Measurements from ENCODE around the gene NPHS2. TPM values are rescaled to one million over a fixed set of nuclear protein-coding genes. Genes with fewer than 3 reads are reported as not detected.

Gene NPHS2
- total RNA-seq, 4 donors from 2014 or later = not detected

DNA sequence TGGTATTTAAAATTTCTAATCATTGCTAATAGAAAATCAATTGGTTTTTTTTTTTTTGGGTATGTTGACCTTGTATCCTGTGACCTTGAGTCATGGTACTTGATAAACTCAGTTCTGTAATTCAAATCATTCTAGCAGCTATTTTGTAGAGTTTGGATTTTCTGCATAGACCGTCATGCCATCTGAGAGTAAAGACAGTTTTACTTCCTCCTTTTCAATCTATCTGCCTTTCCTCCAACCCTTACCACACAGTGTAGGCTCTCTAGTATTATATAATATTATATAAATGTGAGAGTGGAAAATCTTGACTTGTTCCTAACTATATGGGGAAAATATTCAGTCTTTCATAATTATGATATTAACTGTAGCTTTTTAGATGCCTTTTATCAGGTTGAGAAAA is 22.9 kb upstream of the NPHS2 start:
- no peak for TF ChIP-seq EP300 (IDR thresholded peaks at IDR 0.05; ENCODE audit: low read depth)
- TF ChIP-seq POLR2A (IDR thresholded peaks at IDR 0.05) = no peak
- no peak for TF ChIP-seq POLR2AphosphoS5 (IDR thresholded peaks at IDR 0.05)
- TF ChIP-seq, protein P1, sequence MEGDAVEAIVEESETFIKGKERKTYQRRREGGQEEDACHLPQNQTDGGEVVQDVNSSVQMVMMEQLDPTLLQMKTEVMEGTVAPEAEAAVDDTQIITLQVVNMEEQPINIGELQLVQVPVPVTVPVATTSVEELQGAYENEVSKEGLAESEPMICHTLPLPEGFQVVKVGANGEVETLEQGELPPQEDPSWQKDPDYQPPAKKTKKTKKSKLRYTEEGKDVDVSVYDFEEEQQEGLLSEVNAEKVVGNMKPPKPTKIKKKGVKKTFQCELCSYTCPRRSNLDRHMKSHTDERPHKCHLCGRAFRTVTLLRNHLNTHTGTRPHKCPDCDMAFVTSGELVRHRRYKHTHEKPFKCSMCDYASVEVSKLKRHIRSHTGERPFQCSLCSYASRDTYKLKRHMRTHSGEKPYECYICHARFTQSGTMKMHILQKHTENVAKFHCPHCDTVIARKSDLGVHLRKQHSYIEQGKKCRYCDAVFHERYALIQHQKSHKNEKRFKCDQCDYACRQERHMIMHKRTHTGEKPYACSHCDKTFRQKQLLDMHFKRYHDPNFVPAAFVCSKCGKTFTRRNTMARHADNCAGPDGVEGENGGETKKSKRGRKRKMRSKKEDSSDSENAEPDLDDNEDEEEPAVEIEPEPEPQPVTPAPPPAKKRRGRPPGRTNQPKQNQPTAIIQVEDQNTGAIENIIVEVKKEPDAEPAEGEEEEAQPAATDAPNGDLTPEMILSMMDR (IDR thresholded peaks at IDR 0.05) = no peak
- no peaks in the 10 kb centered on the region for H3K27me3 ChIP-seq
- intact Hi-C loops (cut with DNase I; ENCODE audit: low total_unique reads) (no loop called here), in situ Hi-C loops (cut with MboI; ENCODE audit: low pct_ligation_motif_present in 1 of 4, low pct_unique_long_range_greater_than_20kb in 1 of 4, low sequenced_read_pairs in 3 of 4) (loop anchor here in 1 of 4 donors (25.0 kb wide), 1 partner anchor 336 kb away; no protein-coding TSS in a partner anchor)
- no peaks in the 10 kb centered on the region for H3K4me1 ChIP-seq
- H3K27ac ChIP-seq = no peak overlapping the region
- H3K36me3 ChIP-seq = no peaks in the 10 kb centered on the region
- WGBS, 2 donors (ENCODE audit: low coverage in 1 of 2) = 53 to 89% methylated on average over 1 of the region's 1 CpG
- DNase-seq = no peak
- H3K4me3 ChIP-seq = no peak overlapping the region
- no peaks in the 10 kb centered on the region for H3K9me3 ChIP-seq

GRCh38 chr1:179591592-179592580 is 16.1 kb upstream of the NPHS2 start, which contains the start of gene TDRD5:
Gene TDRD5 (plus strand): TSS chr1:179591832. CDS start chr1:179592616, 784 bp downstream.
- peak within 1 kb of the TSS in 3 of 4 donors; percentile 17 to 39 (median 22) for H3K4me3 ChIP-seq
- WGBS, 2 donors (ENCODE audit: low coverage in 1 of 2) = 34 to 77% methylated on average over 11 to 71 of the region's 75 CpGs

GRCh38 chr1:179591253-179591591 is 15.5 kb upstream of the NPHS2 start:
- peak overlapping the region in 2 of 4 donors; percentile 22 to 39 for H3K4me3 ChIP-seq
- in situ Hi-C loops (cut with MboI; ENCODE audit: low pct_ligation_motif_present in 1 of 4, low pct_unique_long_range_greater_than_20kb in 1 of 4, low sequenced_read_pairs in 3 of 4) = loop anchor here in 1 of 4 donors (25.0 kb wide), 1 partner anchor 329 kb away; no protein-coding TSS in a partner anchor
- H3K27ac ChIP-seq = peak overlapping the region in 3 of 4 donors; percentile 2 to 38 (median 36)
- intact Hi-C loops (cut with DNase I; ENCODE audit: low total_unique reads) = no loop called here
- 25 to 63% methylated on average over 1 to 7 of the region's 7 CpGs for WGBS, 2 donors (ENCODE audit: low coverage in 1 of 2)
- no peaks in the 10 kb centered on the region for H3K36me3 ChIP-seq
- peaks cover 18% of the 10 kb centered on the region for H3K27me3 ChIP-seq
- no peak for DNase-seq
- H3K9me3 ChIP-seq = no peaks in the 10 kb centered on the region
- no peak for TF ChIP-seq EP300 (IDR thresholded peaks at IDR 0.05; ENCODE audit: low read depth)
- TF ChIP-seq POLR2AphosphoS5 (IDR thresholded peaks at IDR 0.05) = no peak
- no peak for TF ChIP-seq POLR2A (IDR thresholded peaks at IDR 0.05)
- TF ChIP-seq, protein P1 (IDR thresholded peaks at IDR 0.05) = no peak
- H3K4me1 ChIP-seq = peaks cover 0 to 12% (median 8%) of the 10 kb centered on the region in 4 donors

More at GRCh38 chr1:179591592-179592580, 16.1 kb upstream of the NPHS2 start, which contains the start of gene TDRD5:
- no peaks in the 10 kb centered on the region for H3K9me3 ChIP-seq
- peak; percentile 69 for DNase-seq
- peaks cover 16% of the 10 kb centered on the region for H3K27me3 ChIP-seq
- peaks cover 0 to 12% (median 8%) of the 10 kb centered on the region in 4 donors for H3K4me1 ChIP-seq
- intact Hi-C loops (cut with DNase I; ENCODE audit: low total_unique reads) = no loop called here
- H3K36me3 ChIP-seq = no peaks in the 10 kb centered on the region
- H3K27ac ChIP-seq = peak within 1 kb of the TSS in 3 of 4 donors; percentile 2 to 38 (median 36)
- in situ Hi-C loops (cut with MboI; ENCODE audit: low pct_ligation_motif_present in 1 of 4, low pct_unique_long_range_greater_than_20kb in 1 of 4, low sequenced_read_pairs in 3 of 4) = loop anchor here in 1 of 4 donors (25.0 kb wide), 1 partner anchor 330 kb away; no protein-coding TSS in a partner anchor
- no peak for TF ChIP-seq EP300 (IDR thresholded peaks at IDR 0.05; ENCODE audit: low read depth)
- peak in 1 of 3 donors; percentile 22 for TF ChIP-seq POLR2AphosphoS5 (IDR thresholded peaks at IDR 0.05)
- TF ChIP-seq, protein P1 (IDR thresholded peaks at IDR 0.05) = peak in 1 of 5 experiments; percentile 21
- TF ChIP-seq POLR2A (IDR thresholded peaks at IDR 0.05) = no peak

DNA sequence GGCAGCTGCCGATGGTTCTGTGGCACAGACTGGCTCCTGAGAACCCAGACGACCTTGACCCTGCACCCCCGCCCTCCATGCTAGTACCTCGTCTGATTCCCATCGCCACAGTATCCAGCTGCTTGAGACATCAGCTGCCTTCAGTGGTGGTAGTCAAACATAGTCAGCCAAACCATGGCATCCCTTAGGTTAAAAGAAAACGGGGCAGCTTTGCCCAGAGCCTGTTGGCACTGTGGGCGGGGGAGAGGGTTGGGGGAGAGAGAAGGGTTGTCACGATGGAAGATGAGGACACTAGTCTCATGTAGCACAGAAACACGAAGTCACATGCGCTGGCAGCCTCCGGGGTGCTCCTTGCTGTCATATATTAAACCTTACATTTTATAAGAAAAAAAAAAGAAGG is 14.9 kb upstream of the NPHS2 start:
- in situ Hi-C loops (cut with MboI; ENCODE audit: low pct_ligation_motif_present in 1 of 4, low pct_unique_long_range_greater_than_20kb in 1 of 4, low sequenced_read_pairs in 3 of 4) = loop anchor here in 1 of 4 donors (25.0 kb wide), 1 partner anchor 328 kb away; no protein-coding TSS in a partner anchor
- H3K4me1 ChIP-seq = peaks cover 0 to 17% (median 11%) of the 10 kb centered on the region in 4 donors
- no peak overlapping the region for H3K4me3 ChIP-seq
- intact Hi-C loops (cut with DNase I; ENCODE audit: low total_unique reads) = no loop called here
- 82 to 85% methylated on average over 7 to 11 of the region's 11 CpGs for WGBS, 2 donors (ENCODE audit: low coverage in 1 of 2)
- H3K27me3 ChIP-seq = peaks cover 20% of the 10 kb centered on the region
- no peaks in the 10 kb centered on the region for H3K9me3 ChIP-seq
- no peak for DNase-seq
- H3K27ac ChIP-seq = no peak overlapping the region
- no peaks in the 10 kb centered on the region for H3K36me3 ChIP-seq
- TF ChIP-seq, protein P1 (IDR thresholded peaks at IDR 0.05) = no peak
- TF ChIP-seq EP300 (IDR thresholded peaks at IDR 0.05; ENCODE audit: low read depth) = no peak
- TF ChIP-seq POLR2A (IDR thresholded peaks at IDR 0.05) = no peak
- TF ChIP-seq POLR2AphosphoS5 (IDR thresholded peaks at IDR 0.05) = no peak

All from transverse colon (tissue), 4 donors.